ENCODE results near the gene ASB5.

The ASB5 gene

DNA sequence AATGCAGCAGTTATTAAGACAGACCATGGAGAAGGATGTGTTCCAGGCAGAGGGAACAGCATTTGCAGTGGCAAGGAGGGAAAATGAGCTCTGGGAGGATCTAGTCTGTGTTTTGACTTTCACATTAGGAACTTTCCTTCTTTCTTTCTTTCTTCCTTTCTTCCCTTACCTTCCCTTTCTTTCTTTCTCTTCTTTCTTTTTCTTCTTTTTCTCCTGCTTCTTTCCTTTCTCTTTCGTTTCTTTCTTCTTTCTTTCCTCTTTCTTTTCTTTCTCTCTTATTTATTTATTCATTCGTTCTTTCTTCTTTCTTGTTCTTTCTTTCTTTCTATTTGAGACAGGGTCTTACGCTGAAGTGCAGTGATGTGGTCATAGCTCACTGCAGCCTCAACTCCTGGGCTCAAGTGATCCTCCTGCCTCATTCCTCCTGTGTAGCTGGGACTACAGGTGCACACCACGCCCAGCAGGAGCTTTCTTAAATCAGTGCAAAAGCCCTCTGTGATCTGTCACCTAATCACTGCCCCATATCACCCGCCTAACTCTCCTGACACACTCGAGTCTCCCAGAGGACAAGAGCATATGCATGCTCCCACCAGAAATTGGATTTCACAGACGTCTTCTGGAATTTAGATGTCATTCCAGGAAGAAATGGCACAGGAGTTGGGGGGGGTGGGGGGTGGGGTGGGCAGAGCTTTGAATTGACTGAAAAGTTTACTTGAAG lies 58.3 kb downstream of the ASB5 start:
- no peaks in the 10 kb centered on the region for H3K27me3 ChIP-seq (replicated peaks)
- TF ChIP-seq, protein P1, sequence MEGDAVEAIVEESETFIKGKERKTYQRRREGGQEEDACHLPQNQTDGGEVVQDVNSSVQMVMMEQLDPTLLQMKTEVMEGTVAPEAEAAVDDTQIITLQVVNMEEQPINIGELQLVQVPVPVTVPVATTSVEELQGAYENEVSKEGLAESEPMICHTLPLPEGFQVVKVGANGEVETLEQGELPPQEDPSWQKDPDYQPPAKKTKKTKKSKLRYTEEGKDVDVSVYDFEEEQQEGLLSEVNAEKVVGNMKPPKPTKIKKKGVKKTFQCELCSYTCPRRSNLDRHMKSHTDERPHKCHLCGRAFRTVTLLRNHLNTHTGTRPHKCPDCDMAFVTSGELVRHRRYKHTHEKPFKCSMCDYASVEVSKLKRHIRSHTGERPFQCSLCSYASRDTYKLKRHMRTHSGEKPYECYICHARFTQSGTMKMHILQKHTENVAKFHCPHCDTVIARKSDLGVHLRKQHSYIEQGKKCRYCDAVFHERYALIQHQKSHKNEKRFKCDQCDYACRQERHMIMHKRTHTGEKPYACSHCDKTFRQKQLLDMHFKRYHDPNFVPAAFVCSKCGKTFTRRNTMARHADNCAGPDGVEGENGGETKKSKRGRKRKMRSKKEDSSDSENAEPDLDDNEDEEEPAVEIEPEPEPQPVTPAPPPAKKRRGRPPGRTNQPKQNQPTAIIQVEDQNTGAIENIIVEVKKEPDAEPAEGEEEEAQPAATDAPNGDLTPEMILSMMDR (IDR thresholded peaks at IDR 0.05; ENCODE audit: low read depth, low read length, missing control alignments): no peak
- no peak overlapping the region for H3K4me3 ChIP-seq (ENCODE audit: low read depth, low read length)
- no peaks in the 10 kb centered on the region for H3K36me3 ChIP-seq (replicated peaks)
- no peak overlapping the region for H3K27ac ChIP-seq
- no peak for DNase-seq
- in situ Hi-C loops (cut with HindIII; ENCODE audit: low pct_ligation_motif_present, low sequenced_read_pairs): no loop called here

DNA sequence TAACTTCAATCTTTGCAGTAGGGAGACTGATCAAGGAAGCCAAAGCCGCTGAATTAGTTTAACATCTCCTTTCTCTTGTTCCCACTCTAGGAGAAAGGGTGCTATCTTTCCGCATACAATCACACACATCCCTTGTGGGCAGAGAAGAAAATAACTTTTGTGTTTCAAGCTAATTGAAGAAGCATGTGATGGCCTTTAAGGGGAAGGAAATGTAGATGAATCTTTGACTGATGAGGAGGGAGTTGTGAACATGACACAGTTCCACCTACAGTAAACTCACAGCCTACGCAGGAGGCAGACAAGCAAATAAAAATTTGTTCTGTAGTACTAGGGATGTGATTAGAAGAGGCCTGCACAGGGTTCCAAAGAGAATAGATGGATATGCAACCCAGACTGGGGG lies 58.9 kb downstream of the ASB5 start:
- Histone ChIP-seq H3K27ac (no peak overlapping the region), H3K4me3 (ENCODE audit: low read depth, low read length) (no peak overlapping the region), H3K27me3 (replicated peaks) (no peaks in the 10 kb centered on the region), H3K36me3 (replicated peaks) (no peaks in the 10 kb centered on the region)
- DNase-seq: no peak
- in situ Hi-C loops (cut with HindIII; ENCODE audit: low pct_ligation_motif_present, low sequenced_read_pairs): no loop called here
- TF ChIP-seq, protein P1 (IDR thresholded peaks at IDR 0.05; ENCODE audit: low read depth, low read length, missing control alignments): no peak

DNA sequence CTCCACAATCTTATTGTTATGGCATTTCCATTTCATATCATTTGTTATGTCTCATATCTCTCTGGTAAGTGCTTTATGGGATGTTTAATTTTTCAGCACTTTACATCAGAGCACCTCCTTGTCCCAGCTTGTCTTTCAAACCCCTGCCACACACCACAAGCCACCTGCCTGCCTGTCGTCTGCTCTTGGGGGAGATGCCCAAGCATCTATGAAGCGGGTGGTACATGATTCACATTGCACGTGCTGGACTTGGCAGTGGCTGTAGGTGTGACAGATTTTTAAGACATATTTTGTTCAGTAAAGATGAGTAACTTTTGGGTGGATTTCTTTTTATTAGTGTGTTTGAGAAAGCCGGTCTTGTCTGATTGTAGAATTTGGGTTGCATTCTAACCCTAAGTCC lies 59.5 kb downstream of the ASB5 start:
- Histone ChIP-seq H3K27me3 (replicated peaks) (no peaks in the 10 kb centered on the region), H3K36me3 (replicated peaks) (no peaks in the 10 kb centered on the region), H3K4me3 (ENCODE audit: low read depth, low read length) (no peak overlapping the region), H3K27ac (no peak overlapping the region)
- in situ Hi-C loops (cut with HindIII; ENCODE audit: low pct_ligation_motif_present, low sequenced_read_pairs): no loop called here
- DNase-seq: no peak
- TF ChIP-seq, protein P1 (IDR thresholded peaks at IDR 0.05; ENCODE audit: low read depth, low read length, missing control alignments): no peak

DNA sequence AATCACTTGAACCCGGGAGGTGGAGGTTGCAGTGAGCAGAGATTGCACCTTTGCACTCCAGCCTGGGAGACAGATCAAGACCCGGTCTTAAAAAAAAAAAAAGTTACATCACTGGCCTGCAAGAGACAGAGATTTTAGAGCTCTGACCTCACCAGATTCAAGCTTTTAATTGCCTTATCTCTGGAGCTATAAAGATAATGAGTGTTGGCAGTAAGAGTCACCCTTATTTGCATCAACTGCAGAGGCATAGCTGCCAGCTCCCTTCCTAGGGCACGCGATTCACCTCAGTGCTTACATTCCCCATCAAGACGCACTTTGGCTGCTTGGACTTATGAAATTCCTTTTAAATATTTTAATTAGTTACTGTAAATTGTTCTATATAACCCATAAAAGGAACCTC lies 61.2 kb downstream of the ASB5 start:
- TF ChIP-seq, protein P1 (IDR thresholded peaks at IDR 0.05; ENCODE audit: low read depth, low read length, missing control alignments): no peak
- no peak for DNase-seq
- no peak overlapping the region for H3K27ac ChIP-seq
- no peaks in the 10 kb centered on the region for H3K36me3 ChIP-seq (replicated peaks)
- no peaks in the 10 kb centered on the region for H3K27me3 ChIP-seq (replicated peaks)
- in situ Hi-C loops (cut with HindIII; ENCODE audit: low pct_ligation_motif_present, low sequenced_read_pairs): no loop called here
- no peak overlapping the region for H3K4me3 ChIP-seq (ENCODE audit: low read depth, low read length)

DNA sequence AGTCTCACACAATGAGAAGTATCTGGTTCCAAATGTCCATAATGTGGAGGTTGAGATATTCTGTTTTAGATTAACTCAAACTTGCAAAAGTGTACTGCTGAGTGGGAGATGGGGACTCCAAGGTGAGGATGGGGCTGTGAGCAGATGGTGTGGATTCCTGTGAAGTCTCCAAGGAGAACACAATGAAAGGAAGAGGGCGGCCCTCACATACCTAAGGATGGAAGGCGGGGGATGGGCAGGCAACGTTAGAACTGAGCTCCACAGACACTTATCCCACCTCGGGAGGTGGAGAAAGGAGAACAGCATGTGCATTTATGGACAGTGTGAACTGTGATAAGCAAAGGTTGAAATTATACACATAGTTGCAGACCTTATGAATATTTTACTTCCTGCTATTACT lies 63.7 kb downstream of the ASB5 start:
- DNase-seq: no peak
- Histone ChIP-seq H3K27ac (no peak overlapping the region), H3K27me3 (replicated peaks) (no peaks in the 10 kb centered on the region), H3K36me3 (replicated peaks) (no peaks in the 10 kb centered on the region), H3K4me3 (ENCODE audit: low read depth, low read length) (no peak overlapping the region)
- in situ Hi-C loops (cut with HindIII; ENCODE audit: low pct_ligation_motif_present, low sequenced_read_pairs): no loop called here
- TF ChIP-seq, protein P1 (IDR thresholded peaks at IDR 0.05; ENCODE audit: low read depth, low read length, missing control alignments): no peak
